Chondrocyte (in vitro differentiated cells): ENCODE data around the gene KRTAP3-3. TPM values are rescaled to one million over a fixed set of nuclear protein-coding genes. Genes with fewer than 3 reads are reported as not detected.

Experiments
- DNase-seq: peaks from one replicate; pipeline ENCODE4 v3.0.0; 2021; ENCODE audit warnings: mixed read lengths, low spot score
- H3K27ac Mint-ChIP-seq: one replicate; pipeline ENCODE4 v1.8.0; 2021; ENCODE audit warnings: mild to moderate bottlenecking, moderate library complexity, mixed read lengths; ENCODE audit not compliant: unreplicated experiment
- H3K27me3 Mint-ChIP-seq: 2 replicates; pipeline ENCODE4 v1.8.0; 2021; ENCODE audit warnings: low read depth, mixed read lengths
- H3K36me3 Mint-ChIP-seq: 2 replicates; pipeline ENCODE4 v1.8.0; 2021; ENCODE audit warnings: low read depth, mixed read lengths
- H3K4me1 Mint-ChIP-seq: 2 replicates; pipeline ENCODE4 v1.8.0; 2021; ENCODE audit warnings: low read depth, mild to moderate bottlenecking, mixed read lengths
- H3K4me3 Mint-ChIP-seq: one replicate; pipeline ENCODE4 v1.8.0; 2021; ENCODE audit warnings: mild to moderate bottlenecking, moderate library complexity, mixed read lengths; ENCODE audit not compliant: unreplicated experiment
- H3K9me3 Mint-ChIP-seq: 2 replicates; pipeline ENCODE4 v1.8.0; 2021; ENCODE audit warnings: low read depth, mixed read lengths
- total RNA-seq: library from RNA; stranded (reverse); gene quantifications from 3 replicates; pipeline ENCODE4 v1.2.1, GENCODE V29; 2021
- TF ChIP-seq, protein P1 (sequence below): fragments of 200-600 bp; sonication (generic); IDR thresholded peaks from 2 replicates; pipeline ENCODE4 v1.5.0; 2021; ENCODE audit warnings: antibody characterized with exemption, mild to moderate bottlenecking, moderate library complexity

Gene KRTAP3-3
- total RNA-seq, 1 donor from 2014 or later, result not detected

DNA sequence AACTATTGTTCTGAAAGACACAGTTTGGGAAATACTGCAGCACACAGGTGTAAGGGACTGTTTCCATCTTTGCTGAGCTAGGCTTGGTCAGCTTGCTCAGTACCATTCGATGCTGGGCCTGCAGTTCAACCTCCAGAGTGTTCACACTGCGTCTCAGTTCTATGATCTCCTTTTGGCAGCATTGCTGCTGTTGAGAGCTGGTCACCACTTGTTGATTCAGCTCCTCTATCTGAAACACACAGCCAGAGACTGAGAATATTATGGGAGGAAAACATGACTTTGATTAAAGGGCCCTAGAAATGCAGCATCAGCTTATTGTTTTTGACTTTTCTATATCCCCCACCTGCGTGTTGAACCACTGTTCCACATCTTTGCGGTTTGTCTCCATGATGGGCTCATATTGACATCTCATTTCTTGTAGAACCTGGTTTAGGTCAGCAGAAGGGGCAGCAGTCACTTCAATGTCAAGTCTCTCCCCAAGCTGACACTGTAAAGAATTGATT lies 31.9 kb downstream of the KRTAP3-3 start:
- no peak overlapping the region for H3K27ac Mint-ChIP-seq
- DNase-seq, result no peak
- TF ChIP-seq, protein P1, sequence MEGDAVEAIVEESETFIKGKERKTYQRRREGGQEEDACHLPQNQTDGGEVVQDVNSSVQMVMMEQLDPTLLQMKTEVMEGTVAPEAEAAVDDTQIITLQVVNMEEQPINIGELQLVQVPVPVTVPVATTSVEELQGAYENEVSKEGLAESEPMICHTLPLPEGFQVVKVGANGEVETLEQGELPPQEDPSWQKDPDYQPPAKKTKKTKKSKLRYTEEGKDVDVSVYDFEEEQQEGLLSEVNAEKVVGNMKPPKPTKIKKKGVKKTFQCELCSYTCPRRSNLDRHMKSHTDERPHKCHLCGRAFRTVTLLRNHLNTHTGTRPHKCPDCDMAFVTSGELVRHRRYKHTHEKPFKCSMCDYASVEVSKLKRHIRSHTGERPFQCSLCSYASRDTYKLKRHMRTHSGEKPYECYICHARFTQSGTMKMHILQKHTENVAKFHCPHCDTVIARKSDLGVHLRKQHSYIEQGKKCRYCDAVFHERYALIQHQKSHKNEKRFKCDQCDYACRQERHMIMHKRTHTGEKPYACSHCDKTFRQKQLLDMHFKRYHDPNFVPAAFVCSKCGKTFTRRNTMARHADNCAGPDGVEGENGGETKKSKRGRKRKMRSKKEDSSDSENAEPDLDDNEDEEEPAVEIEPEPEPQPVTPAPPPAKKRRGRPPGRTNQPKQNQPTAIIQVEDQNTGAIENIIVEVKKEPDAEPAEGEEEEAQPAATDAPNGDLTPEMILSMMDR, result no peak
- H3K9me3 Mint-ChIP-seq, result peaks cover 13% of the 10 kb centered on the region
- no peaks in the 10 kb centered on the region for H3K36me3 Mint-ChIP-seq
- no peaks in the 10 kb centered on the region for H3K27me3 Mint-ChIP-seq
- peaks cover 12% of the 10 kb centered on the region for H3K4me1 Mint-ChIP-seq
- no peak overlapping the region for H3K4me3 Mint-ChIP-seq

DNA sequence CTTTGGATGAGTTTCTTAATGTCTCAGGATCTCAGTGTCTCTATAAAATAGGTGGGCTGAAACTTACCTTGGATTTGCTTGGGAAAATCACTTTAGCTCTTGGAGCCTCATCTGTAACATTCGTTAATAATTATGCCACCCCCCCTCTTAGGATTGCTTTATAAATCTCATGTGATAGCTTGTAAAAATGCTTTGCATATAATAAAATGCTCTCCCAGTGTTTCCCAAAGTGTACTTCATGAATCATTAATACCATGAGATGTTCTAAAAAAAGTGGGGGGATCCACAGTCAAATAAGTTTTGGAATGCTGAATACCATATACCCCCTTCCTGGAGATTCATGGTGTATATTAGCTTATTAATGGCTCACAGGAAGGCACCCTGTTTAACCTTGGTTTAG lies 32.4 kb downstream of the KRTAP3-3 start:
- Mint-ChIP-seq H3K4me1 (peaks cover 17% of the 10 kb centered on the region), H3K9me3 (peaks cover 13% of the 10 kb centered on the region), H3K4me3 (no peak overlapping the region), H3K27me3 (no peaks in the 10 kb centered on the region), H3K27ac (no peak overlapping the region), H3K36me3 (no peaks in the 10 kb centered on the region)
- DNase-seq, result no peak
- TF ChIP-seq, protein P1, result no peak

DNA sequence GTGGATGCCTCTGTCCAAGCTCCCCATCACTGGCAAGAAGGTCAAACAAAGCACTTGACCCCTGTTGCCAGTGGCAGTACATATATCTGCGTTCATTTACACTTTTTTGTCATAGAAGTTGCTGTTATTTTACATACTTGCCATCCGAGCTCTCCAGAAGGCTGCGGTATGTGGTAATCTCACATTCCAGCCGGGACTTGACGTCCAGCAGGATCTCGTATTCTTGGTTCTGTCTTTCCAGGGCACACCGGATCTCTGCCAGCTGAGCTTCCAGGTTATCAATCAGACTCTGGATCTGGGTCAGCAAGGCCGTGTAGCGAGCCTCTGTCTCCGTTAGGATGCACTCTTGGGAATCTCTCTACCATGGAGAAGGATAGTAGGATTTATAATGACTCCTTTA lies 33.8 kb downstream of the KRTAP3-3 start:
- TF ChIP-seq, protein P1, result no peak
- H3K4me1 Mint-ChIP-seq, result peaks cover 25% of the 10 kb centered on the region
- H3K9me3 Mint-ChIP-seq, result peaks cover 2% of the 10 kb centered on the region
- no peak overlapping the region for H3K4me3 Mint-ChIP-seq
- no peaks in the 10 kb centered on the region for H3K27me3 Mint-ChIP-seq
- H3K36me3 Mint-ChIP-seq, result no peaks in the 10 kb centered on the region
- H3K27ac Mint-ChIP-seq, result no peak overlapping the region
- DNase-seq, result no peak

DNA sequence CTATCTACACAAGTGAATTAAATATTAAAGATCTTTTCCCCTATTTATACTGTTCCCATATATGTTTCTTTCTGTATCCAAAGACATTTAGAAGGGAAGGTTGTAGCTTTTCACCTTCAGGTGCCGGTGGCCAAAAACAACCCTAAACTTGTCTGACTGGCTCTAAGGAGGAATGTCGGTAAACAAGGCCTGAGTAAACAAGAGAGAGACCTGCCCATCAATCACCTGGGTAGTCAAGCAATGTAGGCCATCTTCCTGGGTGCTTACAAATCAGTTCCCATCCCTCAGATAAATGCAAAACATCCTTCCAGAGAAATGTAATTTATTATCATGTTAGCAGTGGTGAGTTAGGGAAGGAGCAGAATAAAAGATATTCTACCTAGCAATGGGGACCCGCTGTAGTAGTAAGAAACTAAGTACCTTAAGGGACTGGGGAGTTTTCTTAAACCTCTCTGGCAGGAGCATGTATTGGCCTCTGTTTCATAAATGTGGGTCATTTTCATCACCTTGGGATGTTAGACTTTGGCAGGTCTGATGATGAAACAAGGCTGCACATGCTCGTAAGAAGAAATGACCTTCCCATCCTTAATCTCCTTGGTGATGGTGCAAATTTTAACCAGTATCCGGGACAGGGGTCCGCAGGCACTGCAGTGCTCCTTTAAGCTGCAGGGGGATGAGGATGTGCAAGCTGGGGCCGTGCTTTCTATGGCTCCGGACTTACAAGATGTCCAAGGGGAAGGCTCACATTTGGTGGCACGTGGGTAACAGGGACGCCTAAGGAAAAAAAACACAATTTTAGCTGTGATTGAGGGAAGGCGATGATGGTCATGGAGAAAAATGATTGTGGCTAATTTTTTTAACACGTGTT lies 35.6 kb downstream of the KRTAP3-3 start:
- TF ChIP-seq, protein P1, result no peak
- no peak overlapping the region for H3K4me3 Mint-ChIP-seq
- peaks cover 2% of the 10 kb centered on the region for H3K9me3 Mint-ChIP-seq
- H3K4me1 Mint-ChIP-seq, result peaks cover 26% of the 10 kb centered on the region
- H3K36me3 Mint-ChIP-seq, result no peaks in the 10 kb centered on the region
- H3K27ac Mint-ChIP-seq, result no peak overlapping the region
- no peak for DNase-seq
- no peaks in the 10 kb centered on the region for H3K27me3 Mint-ChIP-seq

DNA sequence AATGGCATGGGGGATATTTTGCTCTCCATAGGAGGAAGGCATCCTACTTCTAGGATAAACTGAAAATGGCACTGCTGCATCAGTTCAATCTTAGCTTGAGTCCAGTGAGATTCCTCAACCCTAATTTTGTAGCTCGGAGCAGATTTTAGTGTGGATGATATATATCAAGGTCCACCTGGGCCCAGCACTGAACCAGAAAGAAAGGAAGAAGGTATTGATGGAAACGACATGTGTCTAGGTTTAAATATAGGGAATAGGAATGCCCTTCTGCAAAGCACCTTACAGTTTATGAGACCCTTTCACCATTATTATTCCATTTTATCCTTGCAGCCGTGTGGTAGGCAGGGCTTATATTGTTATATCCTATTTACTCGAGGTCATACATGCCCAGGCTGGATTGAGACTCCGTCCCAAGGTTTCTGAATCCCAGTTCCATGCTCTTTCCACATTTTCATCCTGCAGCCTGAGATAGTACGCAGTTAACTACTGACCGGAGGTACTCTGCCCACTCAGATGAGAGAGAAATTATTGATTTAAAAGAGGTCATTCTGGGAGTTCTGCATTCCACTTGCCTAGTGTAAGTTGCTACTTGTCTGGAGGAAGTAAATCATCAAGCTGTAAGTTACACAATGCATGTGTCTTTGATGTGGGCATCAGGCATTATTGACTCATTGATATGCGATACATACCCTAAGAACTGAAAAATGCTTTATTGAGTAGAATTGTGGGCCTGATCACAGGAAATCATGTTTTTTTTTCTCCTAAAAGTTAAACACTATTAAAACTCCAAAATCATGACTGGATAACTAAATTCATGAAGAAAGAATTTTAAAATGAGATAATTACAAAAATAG lies 37.3 kb downstream of the KRTAP3-3 start:
- Mint-ChIP-seq H3K4me3 (no peak overlapping the region), H3K9me3 (no peaks in the 10 kb centered on the region), H3K27me3 (no peaks in the 10 kb centered on the region), H3K4me1 (peaks cover 37% of the 10 kb centered on the region), H3K36me3 (no peaks in the 10 kb centered on the region), H3K27ac (peak overlapping the region; percentile 0)
- no peak for DNase-seq
- TF ChIP-seq, protein P1, result no peak
